Dendritic cell treated with granulocyte-macrophage colony-stimulating factor and Interleukin-4, amounts not matched to agents 40 ng/mL and 50 ng/mL, for 4 days (primary cell): ENCODE results near the gene ZDHHC14.

Experiments
- H3K27ac Mint-ChIP-seq: one replicate; pipeline ENCODE4 v1.8.0; 2022; ENCODE audit warnings: mild to moderate bottlenecking, mixed read lengths
- H3K27me3 Mint-ChIP-seq: one replicate; pipeline ENCODE4 v1.8.0; 2022; ENCODE audit warnings: mild to moderate bottlenecking, mixed read lengths
- H3K36me3 Mint-ChIP-seq: one replicate; pipeline ENCODE4 v1.8.0; 2022; ENCODE audit warnings: low read depth, mixed read lengths
- H3K4me1 Mint-ChIP-seq: one replicate; pipeline ENCODE4 v1.8.0; 2022; ENCODE audit warnings: low read depth, mixed read lengths
- H3K4me3 Mint-ChIP-seq: one replicate; pipeline ENCODE4 v1.8.0; 2022; ENCODE audit warnings: mild to moderate bottlenecking, moderate library complexity, mixed read lengths
- H3K9me3 Mint-ChIP-seq: one replicate; pipeline ENCODE4 v1.8.0; 2022; ENCODE audit warnings: mixed read lengths
- intact Hi-C: fragments of 100-400 bp; cut with micrococcal nuclease; formaldehyde crosslinking; loops from one replicate; pipeline ENCODE4 v1.15.0; 2022

The ZDHHC14 gene

DNA sequence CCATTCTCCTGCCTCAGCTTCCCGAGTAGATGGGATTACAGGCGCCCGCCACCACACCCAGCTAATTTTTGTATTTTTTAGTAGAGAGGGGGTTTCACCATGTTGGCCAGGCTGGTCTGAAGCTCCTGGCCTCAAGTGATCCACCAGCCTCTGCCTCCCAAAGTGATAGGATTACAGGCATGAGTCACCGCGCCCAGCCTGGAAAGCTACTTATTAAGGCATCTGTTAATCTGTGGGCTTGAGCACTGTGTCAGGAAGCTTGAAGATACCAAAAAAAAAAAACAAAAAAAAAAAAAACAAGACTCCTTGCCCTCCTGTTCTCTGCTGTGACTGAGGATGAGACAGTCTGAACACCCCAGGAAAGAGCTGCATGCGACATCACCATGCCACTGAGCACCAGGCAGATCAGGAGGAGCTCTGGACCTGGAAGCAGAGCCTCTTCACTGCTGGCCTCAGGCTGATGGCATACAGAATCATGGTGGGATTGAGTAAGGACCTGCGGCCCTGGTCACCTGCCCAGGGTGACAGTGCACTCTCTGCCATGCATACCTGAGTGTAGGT, 275.5 kb downstream of the ZDHHC14 start:
- H3K4me3 Mint-ChIP-seq, result no peak overlapping the region
- no peaks in the 10 kb centered on the region for H3K9me3 Mint-ChIP-seq
- H3K4me1 Mint-ChIP-seq, result no peaks in the 10 kb centered on the region
- no peaks in the 10 kb centered on the region for H3K36me3 Mint-ChIP-seq
- intact Hi-C loops, result no loop called here
- H3K27me3 Mint-ChIP-seq, result no peaks in the 10 kb centered on the region
- no peak overlapping the region for H3K27ac Mint-ChIP-seq

DNA sequence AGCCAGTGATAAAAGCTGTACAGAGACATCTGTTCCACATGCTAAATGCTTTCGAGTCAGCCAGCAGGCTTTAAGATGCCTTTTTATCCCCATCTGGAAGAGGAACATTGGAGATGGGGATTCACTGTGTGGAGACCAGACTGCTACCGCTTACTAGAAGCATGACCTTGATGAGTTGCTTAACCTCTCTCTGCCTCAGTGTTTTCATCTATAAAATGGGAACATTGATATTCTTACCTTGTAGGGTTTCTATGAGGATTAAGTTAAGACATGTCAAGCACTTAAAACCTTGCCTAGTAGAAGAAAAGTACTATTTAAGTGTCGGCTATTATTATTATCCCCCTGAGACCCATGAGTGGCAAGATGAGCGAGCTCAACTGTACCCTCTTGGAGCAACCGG, 276.8 kb downstream of the ZDHHC14 start:
- intact Hi-C loops, result no loop called here
- Mint-ChIP-seq H3K36me3 (no peaks in the 10 kb centered on the region), H3K9me3 (no peaks in the 10 kb centered on the region), H3K27me3 (no peaks in the 10 kb centered on the region), H3K4me1 (no peaks in the 10 kb centered on the region), H3K27ac (no peak overlapping the region), H3K4me3 (no peak overlapping the region)

- no peaks in the 10 kb centered on the region for H3K4me1 Mint-ChIP-seq
- no peaks in the 10 kb centered on the region for H3K27me3 Mint-ChIP-seq
Measured at GRCh38 chr6:157658301-157658700, 277.3 kb downstream of the ZDHHC14 start.

DNA sequence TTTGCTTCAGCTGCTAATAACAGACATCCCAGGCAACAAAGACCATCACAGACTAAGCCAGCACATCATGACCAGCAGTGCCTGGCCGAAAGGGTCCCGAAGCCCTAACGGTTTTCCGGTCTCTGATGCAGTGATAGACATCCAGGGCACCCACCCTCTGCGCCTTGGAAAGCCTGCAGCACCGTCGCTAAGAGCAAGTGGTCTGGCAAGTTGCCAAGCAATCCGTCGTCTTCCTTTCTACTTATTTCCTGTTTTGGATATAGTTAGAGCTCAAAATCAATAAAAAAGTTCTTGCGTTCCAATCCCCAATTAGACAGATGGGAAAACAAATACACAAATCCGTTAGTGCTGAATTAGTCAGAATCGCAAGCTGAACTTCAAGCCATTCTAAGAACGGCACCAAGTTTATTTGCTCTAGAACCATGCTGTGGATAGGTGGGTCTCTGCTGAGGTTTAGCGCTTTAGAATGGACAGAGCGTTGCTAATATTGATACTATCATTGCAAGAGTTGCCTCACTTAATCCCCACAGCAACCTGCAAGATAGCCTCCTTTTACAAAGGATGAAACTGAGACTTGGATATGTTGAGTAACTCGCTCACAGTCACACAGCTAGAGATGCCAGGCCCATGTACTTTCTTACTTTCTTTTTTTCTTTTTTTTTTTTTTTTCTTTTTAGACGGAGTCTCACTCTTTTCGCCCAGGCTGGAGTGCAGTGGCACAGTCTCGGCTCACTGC, 278.7 kb downstream of the ZDHHC14 start:
- Mint-ChIP-seq H3K36me3 (no peaks in the 10 kb centered on the region), H3K4me3 (no peak overlapping the region), H3K9me3 (no peaks in the 10 kb centered on the region), H3K4me1 (no peaks in the 10 kb centered on the region), H3K27me3 (no peaks in the 10 kb centered on the region), H3K27ac (no peak overlapping the region)
- intact Hi-C loops, result loop anchor here (10.0 kb wide), 1 partner anchor 275 kb away; the partner anchor contains the start of gene ZDHHC14

More at GRCh38 chr6:157658301-157658700, 277.3 kb downstream of the ZDHHC14 start:
- no peaks in the 10 kb centered on the region for H3K36me3 Mint-ChIP-seq
- no peaks in the 10 kb centered on the region for H3K9me3 Mint-ChIP-seq
- intact Hi-C loops, result no loop called here
- no peak overlapping the region for H3K27ac Mint-ChIP-seq
- H3K4me3 Mint-ChIP-seq, result no peak overlapping the region

- H3K4me3 Mint-ChIP-seq, result no peak overlapping the region
- H3K27me3 Mint-ChIP-seq, result no peaks in the 10 kb centered on the region
- no peaks in the 10 kb centered on the region for H3K4me1 Mint-ChIP-seq
- intact Hi-C loops, result loop anchor here (10.0 kb wide), 1 partner anchor 276 kb away; the partner anchor contains the start of gene ZDHHC14
- H3K36me3 Mint-ChIP-seq, result no peaks in the 10 kb centered on the region
- no peaks in the 10 kb centered on the region for H3K9me3 Mint-ChIP-seq
- H3K27ac Mint-ChIP-seq, result no peak overlapping the region
Measured at GRCh38 chr6:157660414-157660813, 279.4 kb downstream of the ZDHHC14 start.

DNA sequence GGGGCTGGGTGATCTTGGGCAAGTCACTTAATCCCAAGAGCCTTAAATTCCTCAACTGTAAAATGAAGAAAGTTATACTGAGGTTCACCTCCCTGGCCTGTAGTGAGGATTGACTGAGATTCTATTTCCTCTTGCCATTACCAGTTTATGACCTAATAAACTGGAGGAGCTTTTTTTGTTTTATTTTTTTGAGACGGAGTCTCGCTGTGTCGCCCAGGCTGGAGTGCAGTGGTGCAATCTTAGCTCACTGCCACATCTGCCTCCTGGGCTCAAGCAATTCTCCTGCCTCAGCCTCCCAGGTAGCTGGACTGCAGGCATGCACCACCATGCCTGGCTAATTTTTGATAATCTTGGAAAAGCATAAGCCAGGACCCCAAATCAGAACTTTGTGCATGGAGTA, 280.7 kb downstream of the ZDHHC14 start:
- Mint-ChIP-seq H3K4me1 (no peaks in the 10 kb centered on the region), H3K36me3 (no peaks in the 10 kb centered on the region), H3K27me3 (no peaks in the 10 kb centered on the region), H3K27ac (no peak overlapping the region), H3K9me3 (no peaks in the 10 kb centered on the region), H3K4me3 (no peak overlapping the region)
- intact Hi-C loops, result loop anchor here (10.0 kb wide), 1 partner anchor 277 kb away; the partner anchor contains the start of gene ZDHHC14

- no peaks in the 10 kb centered on the region for H3K27me3 Mint-ChIP-seq
- H3K4me1 Mint-ChIP-seq, result peaks cover 7% of the 10 kb centered on the region
- no peak overlapping the region for H3K4me3 Mint-ChIP-seq
- no peaks in the 10 kb centered on the region for H3K36me3 Mint-ChIP-seq
- no peak overlapping the region for H3K27ac Mint-ChIP-seq
- intact Hi-C loops, result loop anchor here (10.0 kb wide), 1 partner anchor 278 kb away; the partner anchor contains the start of gene ZDHHC14
- H3K9me3 Mint-ChIP-seq, result no peaks in the 10 kb centered on the region
Measured at GRCh38 chr6:157663261-157663660, 282.3 kb downstream of the ZDHHC14 start.

DNA sequence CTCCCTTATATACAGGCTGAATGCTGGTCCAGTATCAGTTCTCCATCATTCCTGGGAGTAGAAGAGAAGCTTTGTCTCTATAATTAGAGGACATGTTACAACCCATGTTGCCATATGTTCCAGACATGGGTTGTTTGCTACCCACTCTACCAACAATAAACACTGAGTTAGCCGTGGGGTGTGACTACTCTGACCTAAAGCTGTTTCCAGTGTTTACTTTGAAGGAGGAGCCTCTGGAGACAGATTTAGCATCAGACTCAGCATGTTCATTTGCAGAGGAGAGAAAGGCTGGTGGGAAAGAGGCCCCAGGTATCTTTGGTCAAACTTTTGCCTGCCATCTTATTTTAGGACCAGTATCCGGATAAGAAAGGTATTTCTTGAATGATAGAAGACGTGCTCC, 284.2 kb downstream of the ZDHHC14 start:
- no peak overlapping the region for H3K27ac Mint-ChIP-seq
- intact Hi-C loops, result loop anchor here (10.0 kb wide), 1 partner anchor 280 kb away; the partner anchor contains the start of gene ZDHHC14
- no peaks in the 10 kb centered on the region for H3K36me3 Mint-ChIP-seq
- H3K9me3 Mint-ChIP-seq, result no peaks in the 10 kb centered on the region
- H3K4me1 Mint-ChIP-seq, result peaks cover 19% of the 10 kb centered on the region
- no peaks in the 10 kb centered on the region for H3K27me3 Mint-ChIP-seq
- no peak overlapping the region for H3K4me3 Mint-ChIP-seq

DNA sequence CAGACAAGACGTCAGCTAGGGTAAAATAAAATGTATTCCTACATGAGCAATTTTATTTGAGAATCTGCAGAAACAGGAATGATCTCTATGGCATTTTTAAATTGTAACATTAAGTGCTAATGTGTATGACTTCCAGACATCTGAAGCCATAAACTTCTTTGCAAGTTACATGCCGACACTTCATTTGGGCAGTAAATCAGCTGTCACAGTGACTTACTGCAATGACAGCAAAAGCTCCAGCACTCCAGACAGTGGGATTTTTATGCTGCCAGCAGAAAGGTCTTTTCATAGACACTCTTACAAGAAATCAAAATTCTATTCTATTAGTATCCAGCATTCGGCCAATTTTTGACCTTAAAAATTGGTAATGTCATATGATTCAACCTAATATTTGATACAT, 285.7 kb downstream of the ZDHHC14 start:
- H3K27ac Mint-ChIP-seq, result peak overlapping the region; percentile 80
- H3K36me3 Mint-ChIP-seq, result no peaks in the 10 kb centered on the region
- peaks cover 31% of the 10 kb centered on the region for H3K4me1 Mint-ChIP-seq
- H3K9me3 Mint-ChIP-seq, result no peaks in the 10 kb centered on the region
- no peak overlapping the region for H3K4me3 Mint-ChIP-seq
- no peaks in the 10 kb centered on the region for H3K27me3 Mint-ChIP-seq
- intact Hi-C loops, result loop anchor here (1.0 to 10.0 kb wide), 2 partner anchors 282 to 352 kb away; partner anchors contain the start of gene ZDHHC14

- Mint-ChIP-seq H3K4me1 (peaks cover 31% of the 10 kb centered on the region), H3K27ac (peak overlapping the region; percentile 80), H3K27me3 (no peaks in the 10 kb centered on the region), H3K36me3 (no peaks in the 10 kb centered on the region), H3K4me3 (peak overlapping the region; percentile 42), H3K9me3 (no peaks in the 10 kb centered on the region)
- intact Hi-C loops, result loop anchor here (1.0 to 10.0 kb wide), 2 partner anchors 283 to 353 kb away; partner anchors contain the start of gene ZDHHC14
Measured at GRCh38 chr6:157667211-157668008, 286.4 kb downstream of the ZDHHC14 start.

GRCh38 chr6:157668009-157668401, 287.0 kb downstream of the ZDHHC14 start:
- intact Hi-C loops, result loop anchor here (10.0 kb wide), 1 partner anchor 283 kb away; the partner anchor contains the start of gene ZDHHC14
- H3K36me3 Mint-ChIP-seq, result no peaks in the 10 kb centered on the region
- no peaks in the 10 kb centered on the region for H3K27me3 Mint-ChIP-seq
- peak overlapping the region; percentile 80 for H3K27ac Mint-ChIP-seq
- H3K9me3 Mint-ChIP-seq, result no peaks in the 10 kb centered on the region
- peaks cover 31% of the 10 kb centered on the region for H3K4me1 Mint-ChIP-seq
- H3K4me3 Mint-ChIP-seq, result no peak overlapping the region

DNA sequence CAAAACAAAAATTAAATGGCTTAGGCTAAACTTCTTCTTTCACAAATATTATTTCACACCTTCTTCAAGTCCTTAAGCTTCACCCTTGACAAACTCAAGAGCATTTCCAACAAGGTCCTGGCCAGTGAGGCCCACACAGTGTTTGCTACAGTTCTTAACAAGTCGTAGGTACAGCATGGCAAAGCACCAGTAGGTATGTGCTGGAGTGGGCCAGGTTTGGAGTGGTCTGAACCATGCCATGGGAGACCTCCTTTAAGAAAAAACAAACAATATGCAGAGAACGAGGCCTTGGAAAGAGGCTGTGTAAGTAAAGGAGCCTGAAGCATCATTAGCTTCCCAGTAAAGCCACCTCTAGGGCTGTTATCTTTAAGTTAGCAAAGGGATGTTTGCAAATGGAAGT, 287.7 kb downstream of the ZDHHC14 start:
- Mint-ChIP-seq H3K27ac (no peak overlapping the region), H3K27me3 (no peaks in the 10 kb centered on the region)
- intact Hi-C loops, result loop anchor here (10.0 kb wide), 1 partner anchor 284 kb away; the partner anchor contains the start of gene ZDHHC14

DNA sequence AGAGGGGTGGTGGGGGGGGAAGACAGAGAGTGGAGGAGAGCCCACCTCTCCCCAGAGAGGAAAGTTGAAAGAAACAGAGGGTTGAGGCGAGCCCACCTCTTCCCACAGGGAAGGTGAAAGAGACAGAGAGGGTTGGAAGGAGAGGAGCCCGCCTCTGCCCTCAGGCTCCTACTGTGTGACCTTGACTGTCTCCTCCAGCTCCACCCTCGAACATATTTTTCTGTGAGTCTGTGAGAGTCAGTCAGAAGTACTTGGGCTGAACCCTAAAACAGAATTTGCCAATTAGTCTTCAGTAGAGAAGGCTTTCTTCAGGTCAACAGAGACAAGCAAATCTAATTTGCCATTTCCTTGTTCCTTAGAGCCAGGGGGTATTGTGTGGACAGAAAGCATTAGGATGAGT, 288.3 kb downstream of the ZDHHC14 start:
- H3K36me3 Mint-ChIP-seq, result no peaks in the 10 kb centered on the region
- peaks cover 31% of the 10 kb centered on the region for H3K4me1 Mint-ChIP-seq
- no peaks in the 10 kb centered on the region for H3K9me3 Mint-ChIP-seq
- intact Hi-C loops, result loop anchor here (10.0 kb wide), 1 partner anchor 285 kb away; the partner anchor contains the start of gene ZDHHC14
- no peak overlapping the region for H3K27ac Mint-ChIP-seq
- H3K4me3 Mint-ChIP-seq, result no peak overlapping the region
- no peaks in the 10 kb centered on the region for H3K27me3 Mint-ChIP-seq

More for the DNA sequence above, 287.7 kb downstream of the ZDHHC14 start:
- Mint-ChIP-seq H3K4me3 (no peak overlapping the region), H3K4me1 (peaks cover 31% of the 10 kb centered on the region), H3K9me3 (no peaks in the 10 kb centered on the region), H3K36me3 (no peaks in the 10 kb centered on the region)
